ENCODE measurements around the gene CCDC167. TPM values are rescaled to one million over a fixed set of nuclear protein-coding genes. Genes with fewer than 3 reads are reported as not detected.
A peak's percentile ranks its signal among the peaks of the same experiment; 100 is the strongest.
"Not testable (repeated sequence)": the region's sequence is repeated elsewhere in the genome, so short reads cannot be mapped to it uniquely, and the experiment has no call there.

CCDC167 gene
- total and polyA plus RNA-seq, 4 donors = 16.6 to 57.2 (median 51.1) TPM

DNA sequence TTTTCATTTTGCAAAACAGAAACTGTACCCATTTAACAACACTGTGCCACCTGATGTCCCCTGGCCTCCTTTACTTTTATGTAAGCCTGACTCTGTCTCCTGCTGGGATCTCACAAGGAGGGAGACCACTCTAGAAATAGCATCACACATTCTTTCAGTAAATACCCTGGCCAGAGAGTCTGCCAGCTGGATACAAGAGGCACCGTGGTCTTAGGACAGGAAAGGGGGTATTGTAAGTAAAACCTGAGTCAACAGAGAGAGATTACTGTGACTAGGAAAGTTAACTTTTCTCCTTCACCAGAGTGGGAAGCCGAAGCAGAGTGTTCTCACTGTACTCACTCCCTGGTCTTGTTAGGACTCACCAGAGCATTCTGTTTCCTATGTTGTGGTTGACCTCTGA lies 38.9 kb downstream of the CCDC167 start:
- DNase-seq (ENCODE audit: low read depth in 4 of 6, low spot score in 6 of 6) = no peak
- Histone ChIP-seq H3K9me3 (ENCODE audit: control insufficient read depth, insufficient read depth, low read length) (no peaks in the 10 kb centered on the region), H3K36me3 (ENCODE audit: control insufficient read depth, insufficient read depth, low read length) (peaks cover 44% of the 10 kb centered on the region), H3K27me3 (ENCODE audit: control insufficient read depth, insufficient read depth, low read length) (no peaks in the 10 kb centered on the region), H3K4me1 (ENCODE audit: control insufficient read depth, insufficient read depth, low read length) (peaks cover 9% of the 10 kb centered on the region), H3K4me3 (ENCODE audit: low read depth, low read length) (no peak overlapping the region), H3K27ac (ENCODE audit: low read depth, low read length) (no peak overlapping the region)
- WGBS (ENCODE audit: insufficient coverage) = 50% methylated on average over 1 of the region's 2 CpGs

DNA sequence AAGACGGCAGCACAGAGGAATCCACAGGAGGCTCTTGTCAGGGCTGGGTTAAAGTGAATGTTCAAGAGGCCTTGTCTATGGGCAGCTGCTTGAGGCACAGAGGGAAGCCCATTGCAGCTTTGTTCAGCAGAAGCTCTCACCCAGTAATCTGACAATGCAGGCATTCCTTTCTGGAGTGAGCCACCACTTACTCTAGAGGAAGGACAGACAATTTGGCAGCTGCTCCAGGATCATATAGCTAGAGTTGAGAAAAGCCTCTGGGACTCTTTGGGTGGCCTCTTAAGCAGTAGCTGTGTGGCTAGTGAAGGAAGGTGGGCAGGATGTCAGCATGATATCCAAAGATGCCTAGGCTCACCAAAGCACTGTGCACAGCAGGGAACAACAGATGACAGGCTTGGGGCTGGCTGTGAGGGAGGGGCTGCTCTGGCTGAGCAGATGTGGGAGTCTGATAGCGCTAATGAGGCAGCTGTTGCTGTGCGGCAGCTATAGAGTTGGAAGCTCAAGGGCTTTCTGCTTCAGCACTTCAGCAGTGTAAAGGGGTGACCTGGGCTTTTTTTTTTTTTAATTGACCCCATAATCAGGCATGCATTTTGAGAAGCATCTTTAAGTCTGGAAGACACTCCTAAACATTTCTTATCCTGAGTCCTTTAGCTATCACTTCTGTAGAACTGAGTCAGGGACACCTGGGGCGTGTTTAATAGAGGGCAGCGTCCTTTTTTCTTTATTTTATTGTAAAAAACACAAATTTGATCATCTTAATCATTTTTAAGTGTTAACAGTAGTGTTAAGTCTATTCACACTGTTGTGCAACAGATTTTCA lies 39.5 kb downstream of the CCDC167 start:
- peak in 2 of 6 donors; percentile 24 to 74 for DNase-seq (ENCODE audit: low read depth in 4 of 6, low spot score in 6 of 6)
- no peak overlapping the region for H3K4me3 ChIP-seq (ENCODE audit: low read depth, low read length)
- H3K9me3 ChIP-seq (ENCODE audit: control insufficient read depth, insufficient read depth, low read length) = no peaks in the 10 kb centered on the region
- no peak overlapping the region for H3K27ac ChIP-seq (ENCODE audit: low read depth, low read length)
- H3K4me1 ChIP-seq (ENCODE audit: control insufficient read depth, insufficient read depth, low read length) = peaks cover 9% of the 10 kb centered on the region
- no peaks in the 10 kb centered on the region for H3K27me3 ChIP-seq (ENCODE audit: control insufficient read depth, insufficient read depth, low read length)
- H3K36me3 ChIP-seq (ENCODE audit: control insufficient read depth, insufficient read depth, low read length) = peaks cover 45% of the 10 kb centered on the region
- WGBS (ENCODE audit: insufficient coverage) = 39% methylated on average over 2 of the region's 5 CpGs

DNA sequence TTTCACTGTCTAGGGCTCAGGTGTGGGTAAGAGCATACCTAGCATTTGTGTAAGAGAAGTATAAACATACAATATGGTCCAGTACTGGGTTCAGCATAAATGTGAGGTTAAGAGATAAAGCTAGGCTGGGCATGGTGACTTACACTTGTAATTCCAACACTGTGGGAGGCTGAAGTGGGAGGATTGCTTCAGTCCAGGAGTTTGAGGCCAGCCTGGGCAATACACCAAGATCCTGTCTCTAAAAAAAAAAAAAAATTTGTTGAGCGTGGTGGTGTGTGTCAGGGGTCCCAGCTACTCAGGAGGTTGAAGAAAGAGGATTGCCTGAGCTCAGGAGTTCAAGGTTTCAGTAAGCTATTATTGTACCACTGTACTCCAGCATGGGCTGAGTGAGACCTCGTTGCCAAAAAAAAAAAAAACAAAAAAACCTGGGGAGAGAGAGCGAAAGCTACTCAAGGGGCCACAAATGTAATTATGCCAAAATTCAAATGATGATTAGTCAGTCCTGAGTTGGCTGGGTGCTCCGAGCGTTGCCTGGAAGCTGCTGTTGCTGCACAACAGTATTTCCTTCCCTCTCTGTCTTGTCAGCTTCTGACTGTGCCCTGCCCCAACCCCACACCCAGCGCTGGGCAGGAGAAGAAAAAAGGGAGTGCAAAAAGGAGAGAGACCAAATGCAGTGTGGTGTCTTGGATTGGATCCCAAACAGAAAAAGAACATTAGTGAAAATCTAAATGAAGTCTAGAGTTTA lies 42.7 kb downstream of the CCDC167 start:
- Histone ChIP-seq H3K27ac (ENCODE audit: low read depth, low read length) (no peak overlapping the region), H3K4me1 (ENCODE audit: control insufficient read depth, insufficient read depth, low read length) (peaks cover 6% of the 10 kb centered on the region), H3K36me3 (ENCODE audit: control insufficient read depth, insufficient read depth, low read length) (peaks cover 44% of the 10 kb centered on the region), H3K4me3 (ENCODE audit: low read depth, low read length) (no peak overlapping the region), H3K9me3 (ENCODE audit: control insufficient read depth, insufficient read depth, low read length) (no peaks in the 10 kb centered on the region), H3K27me3 (ENCODE audit: control insufficient read depth, insufficient read depth, low read length) (no peaks in the 10 kb centered on the region)
- DNase-seq (ENCODE audit: low read depth in 4 of 6, low spot score in 6 of 6) = peak in 2 of 6 donors; percentile 31 to 46
- WGBS (ENCODE audit: insufficient coverage) = 40% methylated on average over 1 of the region's 6 CpGs

DNA sequence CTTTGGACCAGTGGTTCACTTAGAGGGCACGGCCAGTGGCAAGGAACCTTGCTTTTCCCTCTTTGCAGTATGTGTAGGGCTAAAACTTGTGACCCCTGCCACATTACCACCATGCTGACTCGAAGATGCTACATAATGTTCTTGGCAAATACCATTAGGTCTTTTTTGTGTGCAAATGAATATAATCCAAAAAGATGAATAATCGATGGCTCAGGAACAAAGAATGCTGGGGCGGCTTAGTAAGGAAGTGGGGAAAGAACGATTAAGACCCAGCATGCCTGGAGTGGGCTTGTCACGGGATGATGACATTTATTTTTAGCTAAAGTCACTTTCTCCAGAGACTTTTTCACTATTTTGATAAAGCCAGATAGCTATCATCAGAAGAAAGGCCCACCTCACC lies 43.6 kb downstream of the CCDC167 start:
- no peak overlapping the region for H3K4me3 ChIP-seq (ENCODE audit: low read depth, low read length)
- DNase-seq (ENCODE audit: low read depth in 4 of 6, low spot score in 6 of 6) = no peak
- peaks cover 41% of the 10 kb centered on the region for H3K36me3 ChIP-seq (ENCODE audit: control insufficient read depth, insufficient read depth, low read length)
- no peaks in the 10 kb centered on the region for H3K27me3 ChIP-seq (ENCODE audit: control insufficient read depth, insufficient read depth, low read length)
- H3K4me1 ChIP-seq (ENCODE audit: control insufficient read depth, insufficient read depth, low read length) = peaks cover 6% of the 10 kb centered on the region
- WGBS (ENCODE audit: insufficient coverage) = 100% methylated on average over 3 of the region's 6 CpGs
- no peaks in the 10 kb centered on the region for H3K9me3 ChIP-seq (ENCODE audit: control insufficient read depth, insufficient read depth, low read length)
- no peak overlapping the region for H3K27ac ChIP-seq (ENCODE audit: low read depth, low read length)

DNA sequence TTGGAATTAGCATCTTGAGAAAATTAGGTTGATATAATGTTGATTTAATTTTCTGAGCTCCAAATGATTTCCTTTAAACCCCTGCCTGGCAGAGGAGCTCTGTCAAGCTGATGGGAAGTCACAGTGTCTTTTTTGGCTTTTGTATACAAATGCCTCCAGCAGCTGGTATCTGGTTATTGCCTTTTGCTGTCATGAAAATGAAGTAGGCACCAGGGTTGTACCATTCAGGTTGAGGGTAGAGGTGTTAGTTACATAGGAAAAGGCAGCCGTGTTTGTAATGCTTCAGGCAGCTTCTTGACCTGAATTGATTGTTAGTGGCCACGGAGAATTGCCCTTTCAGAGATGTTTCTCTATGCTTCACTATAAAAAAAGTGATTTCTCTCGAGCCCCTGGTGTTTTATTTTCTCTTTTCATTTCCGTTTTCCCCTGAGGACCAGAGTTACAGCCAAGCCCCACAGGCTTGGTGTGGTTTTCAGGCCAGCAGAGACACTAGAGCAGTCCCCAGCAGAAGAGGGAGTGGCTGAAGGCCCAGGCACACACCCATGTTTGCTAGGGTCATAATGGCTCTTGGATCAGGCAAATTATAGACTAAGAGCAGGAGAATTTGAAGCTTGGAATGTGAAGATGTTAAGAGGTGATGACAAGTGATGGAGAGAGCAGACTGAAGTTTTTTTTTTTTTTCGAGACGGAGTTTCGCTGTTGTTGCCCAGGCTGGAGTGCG lies 45.1 kb downstream of the CCDC167 start:
- Histone ChIP-seq H3K4me1 (ENCODE audit: control insufficient read depth, insufficient read depth, low read length) (peaks cover 6% of the 10 kb centered on the region), H3K27me3 (ENCODE audit: control insufficient read depth, insufficient read depth, low read length) (no peaks in the 10 kb centered on the region), H3K9me3 (ENCODE audit: control insufficient read depth, insufficient read depth, low read length) (no peaks in the 10 kb centered on the region), H3K36me3 (ENCODE audit: control insufficient read depth, insufficient read depth, low read length) (peaks cover 34% of the 10 kb centered on the region), H3K27ac (ENCODE audit: low read depth, low read length) (no peak overlapping the region), H3K4me3 (ENCODE audit: low read depth, low read length) (no peak overlapping the region)
- DNase-seq (ENCODE audit: low read depth in 4 of 6, low spot score in 6 of 6) = peak in 1 of 6 donors; percentile 85
- WGBS (ENCODE audit: insufficient coverage) = 69% methylated on average over 6 of the region's 8 CpGs

DNA sequence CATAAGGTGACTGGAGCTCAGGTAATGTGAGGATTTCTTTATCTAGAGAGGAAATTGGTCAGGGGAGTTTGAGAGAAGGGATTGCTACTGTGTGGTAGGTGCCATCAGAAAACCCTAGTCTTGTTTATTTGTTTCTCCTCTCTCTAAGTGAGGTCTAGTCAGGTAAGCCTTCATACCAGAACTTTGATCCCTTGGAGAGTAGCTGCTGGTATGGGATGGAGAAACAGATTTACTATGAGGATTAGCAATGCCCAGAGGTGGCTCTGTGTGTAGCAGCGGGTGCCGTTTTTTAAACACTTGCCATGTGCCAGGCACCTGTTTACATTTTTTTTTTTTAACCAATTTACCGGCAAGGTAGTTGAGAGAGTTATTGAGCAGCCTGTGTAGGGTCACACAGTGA lies 47.2 kb downstream of the CCDC167 start:
- Histone ChIP-seq H3K27ac (ENCODE audit: low read depth, low read length) (no peak overlapping the region), H3K9me3 (ENCODE audit: control insufficient read depth, insufficient read depth, low read length) (no peaks in the 10 kb centered on the region), H3K4me1 (ENCODE audit: control insufficient read depth, insufficient read depth, low read length) (peaks cover 6% of the 10 kb centered on the region), H3K27me3 (ENCODE audit: control insufficient read depth, insufficient read depth, low read length) (no peaks in the 10 kb centered on the region), H3K36me3 (ENCODE audit: control insufficient read depth, insufficient read depth, low read length) (peaks cover 36% of the 10 kb centered on the region), H3K4me3 (ENCODE audit: low read depth, low read length) (no peak overlapping the region)
- no CpG with 5 or more reads among the region's 3 CpGs for WGBS (ENCODE audit: insufficient coverage)
- no peak for DNase-seq (ENCODE audit: low read depth in 4 of 6, low spot score in 6 of 6)

DNA sequence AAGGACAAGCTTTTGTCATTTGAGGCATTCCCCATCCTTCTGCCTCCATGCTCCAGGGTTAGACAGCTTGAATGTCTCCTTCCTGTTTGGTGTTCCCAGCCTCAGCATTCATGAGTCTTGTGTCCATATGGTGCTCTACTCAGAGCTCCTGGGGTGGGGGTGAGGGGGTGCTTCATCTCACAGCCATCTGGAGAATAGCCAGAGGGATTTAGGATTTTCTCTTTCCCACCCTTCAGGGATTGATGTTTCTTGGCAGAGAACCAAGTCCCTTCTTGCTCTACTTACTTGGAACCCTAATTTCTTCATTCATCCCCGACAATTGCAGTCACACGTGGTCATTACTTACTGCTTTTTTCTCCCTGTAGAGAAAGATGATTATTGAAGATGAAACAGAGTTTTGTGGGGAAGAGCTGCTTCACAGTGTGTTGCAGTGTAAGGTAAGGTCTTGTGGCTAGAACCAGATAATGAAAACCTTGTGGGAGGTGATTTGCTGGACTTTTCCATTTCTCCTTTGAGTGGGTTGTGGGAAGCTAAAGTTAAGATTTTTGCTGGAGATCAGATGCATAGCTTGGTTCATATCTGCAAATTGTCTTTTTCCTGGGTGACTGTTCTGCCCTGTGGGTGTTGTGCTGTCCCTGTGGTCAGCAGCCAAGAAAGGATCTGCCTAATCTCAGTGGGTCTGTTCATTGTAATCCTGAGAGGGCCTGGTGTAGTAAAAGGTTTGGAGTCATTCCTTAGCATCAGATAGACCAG lies 48.1 kb downstream of the CCDC167 start:
- peak in 2 of 6 donors; percentile 55 to 74 for DNase-seq (ENCODE audit: low read depth in 4 of 6, low spot score in 6 of 6)
- Histone ChIP-seq H3K4me1 (ENCODE audit: control insufficient read depth, insufficient read depth, low read length) (no peaks in the 10 kb centered on the region), H3K4me3 (ENCODE audit: low read depth, low read length) (no peak overlapping the region), H3K27ac (ENCODE audit: low read depth, low read length) (no peak overlapping the region), H3K9me3 (ENCODE audit: control insufficient read depth, insufficient read depth, low read length) (no peaks in the 10 kb centered on the region), H3K36me3 (ENCODE audit: control insufficient read depth, insufficient read depth, low read length) (peaks cover 39% of the 10 kb centered on the region), H3K27me3 (ENCODE audit: control insufficient read depth, insufficient read depth, low read length) (no peaks in the 10 kb centered on the region)
- no CpG with 5 or more reads among the region's 2 CpGs for WGBS (ENCODE audit: insufficient coverage)

DNA sequence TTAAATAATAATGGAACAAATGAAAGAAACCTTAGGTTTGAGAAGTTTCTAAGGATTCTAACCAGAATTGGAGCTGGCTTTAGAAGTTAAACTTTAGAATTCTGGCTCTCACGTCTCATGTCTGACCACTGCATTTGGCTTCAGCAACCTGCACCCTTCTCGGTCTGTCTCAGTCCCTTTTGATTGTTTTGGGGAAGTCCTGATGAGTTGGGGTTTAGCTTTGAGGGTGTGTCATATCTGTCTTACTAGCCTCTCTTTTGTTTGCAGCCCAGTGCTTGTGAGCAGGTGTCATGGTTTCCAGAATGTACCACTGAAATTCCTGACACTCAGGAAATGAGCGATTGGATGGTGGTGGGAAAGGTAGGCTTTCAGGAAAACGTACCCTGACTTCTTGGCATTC lies 49.7 kb downstream of the CCDC167 start:
- DNase-seq (ENCODE audit: low read depth in 4 of 6, low spot score in 6 of 6) = no peak
- Histone ChIP-seq H3K27me3 (ENCODE audit: control insufficient read depth, insufficient read depth, low read length) (no peaks in the 10 kb centered on the region), H3K27ac (ENCODE audit: low read depth, low read length) (no peak overlapping the region), H3K36me3 (ENCODE audit: control insufficient read depth, insufficient read depth, low read length) (peaks cover 38% of the 10 kb centered on the region), H3K4me1 (ENCODE audit: control insufficient read depth, insufficient read depth, low read length) (no peaks in the 10 kb centered on the region), H3K4me3 (ENCODE audit: low read depth, low read length) (no peak overlapping the region), H3K9me3 (ENCODE audit: control insufficient read depth, insufficient read depth, low read length) (no peaks in the 10 kb centered on the region)
- WGBS (ENCODE audit: insufficient coverage) = 92% methylated on average over 2 of the region's 4 CpGs

DNA sequence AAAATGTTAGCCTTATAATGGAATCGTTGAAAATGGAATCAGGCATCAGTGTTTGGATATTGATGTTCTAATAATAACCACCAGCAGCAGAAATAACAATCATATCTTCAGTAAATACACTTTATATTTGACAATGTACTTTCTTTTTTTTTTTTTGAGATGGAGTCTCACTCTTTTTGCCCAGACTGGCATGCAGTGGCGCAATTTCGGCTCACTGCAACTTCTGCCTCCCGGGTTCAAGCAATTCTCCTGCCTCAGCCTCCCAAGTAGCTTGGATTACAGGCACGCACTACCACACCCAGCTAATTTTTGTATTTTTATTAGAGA lies 56.5 kb downstream of the CCDC167 start:
- H3K27ac ChIP-seq (ENCODE audit: low read depth, low read length); H3K4me3 ChIP-seq (ENCODE audit: low read depth, low read length); H3K9me3 ChIP-seq (ENCODE audit: control insufficient read depth, insufficient read depth, low read length); DNase-seq (ENCODE audit: low read depth in 4 of 6, low spot score in 6 of 6); H3K27me3 ChIP-seq (ENCODE audit: control insufficient read depth, insufficient read depth, low read length); H3K4me1 ChIP-seq (ENCODE audit: control insufficient read depth, insufficient read depth, low read length): not testable (repeated sequence)
- peaks cover 21% of the 10 kb centered on the region for H3K36me3 ChIP-seq (ENCODE audit: control insufficient read depth, insufficient read depth, low read length)
- WGBS (ENCODE audit: insufficient coverage) = no CpG with 5 or more reads among the region's 5 CpGs
